HG02870 (cell line): ENCODE measurements around the gene TUBA4B.
A peak's percentile ranks its signal among the peaks of the same experiment; 100 is the strongest.

ENCODE experiments used
- ATAC-seq: cut with Tn5 transposase; IDR thresholded peaks from one replicate; pipeline ENCODE4 v1.9.1; 2021; ENCODE audit warnings: mild to moderate bottlenecking, moderate library complexity; ENCODE audit not compliant: unreplicated experiment

Gene TUBA4B

GRCh38 chr2:219289537-219290361 is 36.7 kb downstream of the TUBA4B start:
- no peak for ATAC-seq

GRCh38 chr2:219290381-219291171 is 37.5 kb downstream of the TUBA4B start:
- no peak for ATAC-seq

- ATAC-seq = no peak
Measured at GRCh38 chr2:219291394-219291793, 38.4 kb downstream of the TUBA4B start.

GRCh38 chr2:219291910-219292490 is 39.0 kb downstream of the TUBA4B start:
- no peak for ATAC-seq

GRCh38 chr2:219292616-219293015 is 39.6 kb downstream of the TUBA4B start:
- ATAC-seq = no peak

- no peak for ATAC-seq
Measured at GRCh38 chr2:219293736-219294231, 40.7 kb downstream of the TUBA4B start.

- peak; percentile 75 for ATAC-seq
Measured at GRCh38 chr2:219294356-219295351, 41.6 kb downstream of the TUBA4B start.

GRCh38 chr2:219296142-219296541 is 43.1 kb downstream of the TUBA4B start:
- ATAC-seq = no peak

GRCh38 chr2:219296631-219297391 is 43.8 kb downstream of the TUBA4B start:
- ATAC-seq = no peak

- no peak for ATAC-seq
Measured at GRCh38 chr2:219297766-219298456, 44.9 kb downstream of the TUBA4B start.

GRCh38 chr2:219298759-219299371 is 45.8 kb downstream of the TUBA4B start:
- peak; percentile 41 for ATAC-seq

GRCh38 chr2:219299372-219299760 is 46.3 kb downstream of the TUBA4B start:
- no peak for ATAC-seq

- no peak for ATAC-seq
Measured at GRCh38 chr2:219300022-219300421, 47.0 kb downstream of the TUBA4B start.

GRCh38 chr2:219302412-219302968 is 49.4 kb downstream of the TUBA4B start:
- no peak for ATAC-seq

- no peak for ATAC-seq
Measured at GRCh38 chr2:219304223-219304622, 51.2 kb downstream of the TUBA4B start.

GRCh38 chr2:219306047-219306446 is 53.0 kb downstream of the TUBA4B start:
- no peak for ATAC-seq

GRCh38 chr2:219308142-219309101 is 55.4 kb downstream of the TUBA4B start:
- ATAC-seq = no peak
